GM23338 (cell line): Measurements from ENCODE around the gene PIGR. TPM values are rescaled to one million over a fixed set of nuclear protein-coding genes. Genes with fewer than 3 reads are reported as not detected.

Source experiments
- ATAC-seq: fragments of 200-7000 bp; cut with Tn5 transposase; 3 replicates; pipeline ENCODE4 v1.9.1; 2020
- DNase-seq: peaks from one replicate; pipeline ENCODE4 v3.0.0-alpha.2; 2015; ENCODE audit warnings: low spot score
- H2AFZ ChIP-seq: fragments of 200-600 bp; sonication (generic); 2 replicates; pipeline ENCODE4 v1.8.0; 2016; ENCODE audit warnings: antibody characterized with exemption, mild to moderate bottlenecking, moderate library complexity
- H3F3A ChIP-seq: fragments of 200-600 bp; sonication (generic); replicated peaks from 2 replicates; pipeline ENCODE4 v1.8.0; 2017; ENCODE audit warnings: antibody characterized with exemption, mixed run types, low read depth
- H3K27ac ChIP-seq: fragments of 200-600 bp; sonication (generic); 2 replicates; pipeline ENCODE4 v1.6.1; 2016; ENCODE audit warnings: low read depth
- H3K27me3 ChIP-seq: fragments of 200-600 bp; sonication (generic); 2 replicates; pipeline ENCODE4 v1.8.0; 2016; ENCODE audit warnings: mild to moderate bottlenecking, mixed run types, moderate library complexity; ENCODE audit not compliant: insufficient read depth
- H3K36me3 ChIP-seq: fragments of 200-600 bp; sonication (generic); 2 replicates; pipeline ENCODE4 v1.8.0; 2016; ENCODE audit warnings: mild to moderate bottlenecking; ENCODE audit not compliant: insufficient read depth
- H3K4me1 ChIP-seq: fragments of 200-600 bp; sonication (generic); 2 replicates; pipeline ENCODE4 v1.8.0; 2016; ENCODE audit warnings: mild to moderate bottlenecking, moderate library complexity; ENCODE audit not compliant: insufficient read depth
- H3K4me2 ChIP-seq: fragments of 200-600 bp; sonication (generic); 2 replicates; pipeline ENCODE4 v1.7.1; 2017; ENCODE audit warnings: mixed run types
- H3K4me3 ChIP-seq: fragments of 200-600 bp; sonication (generic); 2 replicates; pipeline ENCODE4 v1.6.1; 2016; ENCODE audit warnings: mixed run types
- H3K79me2 ChIP-seq: fragments of 200-600 bp; sonication (generic); replicated peaks from 2 replicates; pipeline ENCODE4 v1.8.0; 2017; ENCODE audit warnings: mild to moderate bottlenecking; ENCODE audit not compliant: insufficient read depth
- H3K9me2 ChIP-seq: fragments of 200-600 bp; sonication (generic); 2 replicates; pipeline ENCODE4 v1.8.0; 2017; ENCODE audit not compliant: insufficient read depth
- H4K20me1 ChIP-seq: fragments of 200-600 bp; sonication (generic); replicated peaks from 2 replicates; pipeline ENCODE4 v1.8.0; 2017; ENCODE audit warnings: mild to moderate bottlenecking; ENCODE audit not compliant: insufficient read depth
- H3K27ac Mint-ChIP-seq: 2 replicates; pipeline ENCODE4 v1.8.0; 2020; ENCODE audit warnings: inconsistent platforms, mild to moderate bottlenecking, moderate library complexity, mixed read lengths
- H3K27me3 Mint-ChIP-seq: 3 replicates; pipeline ENCODE4 v1.8.0; 2022; ENCODE audit warnings: low read depth, mild to moderate bottlenecking, moderate library complexity, mixed read lengths, inconsistent platforms; ENCODE audit not compliant: insufficient read depth, poor library complexity
- H3K36me3 Mint-ChIP-seq: 3 replicates; pipeline ENCODE4 v1.8.0; 2021; ENCODE audit warnings: low read depth, mild to moderate bottlenecking, inconsistent platforms, moderate library complexity, mixed read lengths
- H3K4me1 Mint-ChIP-seq: 3 replicates; pipeline ENCODE4 v1.8.0; 2020; ENCODE audit warnings: mild to moderate bottlenecking, inconsistent platforms, mixed read lengths
- H3K4me3 Mint-ChIP-seq: 3 replicates; pipeline ENCODE4 v1.8.0; 2021; ENCODE audit warnings: moderate library complexity, mild to moderate bottlenecking, inconsistent platforms, mixed read lengths
- H3K9me3 Mint-ChIP-seq: 3 replicates; pipeline ENCODE4 v1.8.0; 2020; ENCODE audit warnings: moderate library complexity, mild to moderate bottlenecking, inconsistent platforms, mixed read lengths
- CREB1 ChIP-seq: fragments of 250-450 bp; sonication (Bioruptor Pico); IDR thresholded peaks from 2 replicates; pipeline ENCODE4 v1.5.0; 2020; ENCODE audit warnings: low read depth, mild to moderate bottlenecking, moderate library complexity
- CTCF ChIP-seq, 2 experiments: fragments of 200-600 bp in 1 of 2; sonication (generic) in 1 of 2; conservative IDR thresholded peaks; 2 replicates each; pipeline versions ENCODE4 v1.5.1 to v1.6.1; 2016 to 2017; ENCODE audit warnings: antibody characterized with exemption in 2 of 2, low read depth in 2 of 2, mild to moderate bottlenecking in 2 of 2, moderate library complexity in 1 of 2
- ETS1 ChIP-seq: IDR thresholded peaks from 2 replicates; pipeline ENCODE4 v1.6.1; 2016; ENCODE audit warnings: antibody characterized with exemption
- EZH2 ChIP-seq: fragments of 200-600 bp; sonication (generic); IDR thresholded peaks from one replicate; pipeline ENCODE4 v1.8.0; 2017; ENCODE audit warnings: antibody characterized with exemption, mild to moderate bottlenecking, low read depth; ENCODE audit not compliant: unreplicated experiment
- EZH2phosphoT487 ChIP-seq: fragments of 200-600 bp; sonication (generic); IDR thresholded peaks from one replicate; pipeline ENCODE4 v1.8.1; 2018; ENCODE audit warnings: antibody characterized with exemption; ENCODE audit not compliant: unreplicated experiment
- JUNB ChIP-seq: IDR thresholded peaks from one replicate; pipeline ENCODE4 v1.6.1; 2016; ENCODE audit warnings: antibody characterized with exemption; ENCODE audit not compliant: unreplicated experiment
- NANOG ChIP-seq: IDR thresholded peaks from 2 replicates; pipeline ENCODE4 v1.6.1; 2016; ENCODE audit warnings: antibody characterized with exemption, borderline replicate concordance
- POLR2AphosphoS5 ChIP-seq: IDR thresholded peaks from 2 replicates; pipeline ENCODE4 v1.6.1; 2016; ENCODE audit warnings: antibody characterized with exemption, low read depth
- REST ChIP-seq: IDR thresholded peaks from one replicate; pipeline ENCODE4 v1.6.1; 2018; ENCODE audit warnings: antibody characterized with exemption; ENCODE audit not compliant: unreplicated experiment
- STAT1 ChIP-seq: IDR thresholded peaks from one replicate; pipeline ENCODE4 v1.6.1; 2016; ENCODE audit warnings: antibody characterized with exemption; ENCODE audit not compliant: unreplicated experiment
- ZNF114 ChIP-seq: fragments of 250-450 bp; sonication (Bioruptor Pico); IDR thresholded peaks from 2 replicates; pipeline ENCODE4 v1.5.0; 2020; ENCODE audit warnings: mild to moderate bottlenecking, moderate library complexity
- ZNF331 ChIP-seq: fragments of 250-450 bp; sonication (Bioruptor Pico); IDR thresholded peaks from 2 replicates; pipeline ENCODE4 v1.5.0; 2020; ENCODE audit warnings: low read depth, mild to moderate bottlenecking, moderate library complexity
- ZNF462 ChIP-seq: fragments of 250-450 bp; sonication (Bioruptor Pico); IDR thresholded peaks from 2 replicates; pipeline ENCODE4 v1.5.0; 2020; ENCODE audit warnings: mild to moderate bottlenecking, moderate library complexity
- polyA plus RNA-seq: library from polyadenylated mRNA; unstranded; fragments of >200 nt; fragmentation: Nextera tagmentation; extraction: Ambion mirVana; gene quantifications from 2 replicates; pipeline ENCODE4 v1.2.1, GENCODE V29; 2016
- total RNA-seq: library from RNA; depleted of rRNA; stranded (reverse); fragments of >200 nt; shearing (Covaris generic); gene quantifications from 2 replicates; pipeline ENCODE4 v1.2.3, GENCODE V29; 2014

Gene PIGR
- total and polyA plus RNA-seq, 2 experiments from 2014 or later = not detected

GRCh38 chr1:206924592-206925105 lies 21.6 kb downstream of the PIGR start:
- Mint-ChIP-seq H3K9me3 (no peaks in the 10 kb centered on the region), H3K36me3 (no peaks in the 10 kb centered on the region), H3K27me3 (no peaks in the 10 kb centered on the region), H3K4me3 (no peak overlapping the region), H3K4me1 (no peaks in the 10 kb centered on the region), H3K27ac (no peak overlapping the region)
- no peaks in the 10 kb centered on the region for H3K9me2 ChIP-seq
- no peaks in the 10 kb centered on the region for H3F3A ChIP-seq
- DNase-seq (no peak), ATAC-seq (peak; percentile 26; the same call in 2 of the 3 replicates)
- H3K4me1 ChIP-seq = no peaks in the 10 kb centered on the region
- 0 out of 2 replicates have a peak overlapping the region, but pooled peaks have one; percentile 32 for H2AFZ ChIP-seq
- H3K4me2 ChIP-seq = no peak overlapping the region
- no peak for TF ChIP-seq POLR2AphosphoS5
- TF ChIP-seq JUNB = no peak
- TF ChIP-seq ZNF114 = no peak
- no peak for TF ChIP-seq NANOG
- TF ChIP-seq ZNF331 (CRISPR knock-in tag) = no peak
- TF ChIP-seq ZNF462 (CRISPR knock-in tag) = no peak
- no peak for TF ChIP-seq ETS1
- no peak for TF ChIP-seq REST
- no peak for TF ChIP-seq CREB1 (CRISPR knock-in tag)
- TF ChIP-seq STAT1 = no peak
- no peak for TF ChIP-seq EZH2
- TF ChIP-seq EZH2phosphoT487 = no peak
- no peak for TF ChIP-seq CTCF (conservative IDR thresholded peaks at IDR 0.05; ENCODE audit: low read depth in 2 of 2)
- H3K79me2 ChIP-seq = no peaks in the 10 kb centered on the region
- H4K20me1 ChIP-seq = no peaks in the 10 kb centered on the region
- no peak overlapping the region for H3K4me3 ChIP-seq
- H3K27ac ChIP-seq = no peak overlapping the region
- no peaks in the 10 kb centered on the region for H3K27me3 ChIP-seq
- no peaks in the 10 kb centered on the region for H3K36me3 ChIP-seq
